Left lung (tissue), 10 donors: Measurements from ENCODE around the gene LOXHD1. TPM values are rescaled to one million over a fixed set of nuclear protein-coding genes. Genes with fewer than 3 reads are reported as not detected.

Experiments used
- ATAC-seq: fragments of 200-7000 bp; cut with Tn5 transposase; one replicate; pipeline ENCODE4 v1.9.1; 2020; ENCODE audit warnings: moderate library complexity
- DNase-seq, 4 donors: peaks; one replicate each; pipeline ENCODE4 v3.0.0-alpha.2; 2013 to 2020
- H3K27ac ChIP-seq, 2 donors: fragments of 200-600 bp; sonication (generic) in 1 of 2; one replicate each; pipeline versions ENCODE4 v1.5.0 to v1.8.0; 2020 to 2021
- H3K27me3 ChIP-seq, 2 donors: fragments of 200-600 bp; sonication (generic) in 1 of 2; one replicate each; pipeline versions ENCODE4 v1.5.0 to v1.8.0; 2020 to 2021
- H3K36me3 ChIP-seq, 2 donors: fragments of 200-600 bp; sonication (generic) in 1 of 2; one replicate each; pipeline versions ENCODE4 v1.5.0 to v1.8.0; 2020 to 2021
- H3K4me1 ChIP-seq, 2 donors: fragments of 200-600 bp; one replicate each; pipeline ENCODE4 v1.8.0; 2021
- H3K4me3 ChIP-seq, 2 donors: fragments of 200-600 bp; sonication (generic) in 1 of 2; one replicate each; pipeline versions ENCODE4 v1.5.0 to v1.8.0; 2020 to 2021; ENCODE audit warnings: mild to moderate bottlenecking in 1 of 2
- H3K9me3 ChIP-seq, 2 donors: fragments of 200-600 bp; sonication (generic) in 1 of 2; one replicate each; pipeline versions ENCODE4 v1.5.0 to v1.8.0; 2020 to 2021
- intact Hi-C, 2 donors: fragments of 100-400 bp; cut with DNase I; formaldehyde crosslinking; loops; one replicate each; pipeline versions ENCODE4 v1.11.2 to v1.14.2; 2022
- polyA plus RNA-seq, 6 donors: library from polyadenylated mRNA; unstranded; fragments of 120-200 nt; gene quantifications; one replicate each; pipeline ENCODE4 v1.2.1, GENCODE V29; 2013; ENCODE audit not compliant: insufficient read length in 6 of 6
- total RNA-seq, 2 donors: library from RNA; stranded (reverse); fragmentation: NEBNext Ultra II Directional; extraction: Animal tissue kit (Norgen Biotek cat#: 25700); gene quantifications; one replicate each; pipeline ENCODE4 v1.2.1, GENCODE V29; 2021
- TF ChIP-seq, protein P1 (sequence below), 2 donors: fragments of 200-600 bp; sonication (generic) in 1 of 2; IDR thresholded peaks; one replicate each; pipeline versions ENCODE4 v1.5.0 to v1.8.0; 2021; ENCODE audit warnings: antibody characterized with exemption in 2 of 2
- donor health status: DM: no; HTN: yes; CAD: no.
- donor health status: DM: no; HTN: no; CAD: no.

LOXHD1 gene
- total and polyA plus RNA-seq, 8 donors, result 0.52 to 2.0 (median 1.2) TPM

DNA sequence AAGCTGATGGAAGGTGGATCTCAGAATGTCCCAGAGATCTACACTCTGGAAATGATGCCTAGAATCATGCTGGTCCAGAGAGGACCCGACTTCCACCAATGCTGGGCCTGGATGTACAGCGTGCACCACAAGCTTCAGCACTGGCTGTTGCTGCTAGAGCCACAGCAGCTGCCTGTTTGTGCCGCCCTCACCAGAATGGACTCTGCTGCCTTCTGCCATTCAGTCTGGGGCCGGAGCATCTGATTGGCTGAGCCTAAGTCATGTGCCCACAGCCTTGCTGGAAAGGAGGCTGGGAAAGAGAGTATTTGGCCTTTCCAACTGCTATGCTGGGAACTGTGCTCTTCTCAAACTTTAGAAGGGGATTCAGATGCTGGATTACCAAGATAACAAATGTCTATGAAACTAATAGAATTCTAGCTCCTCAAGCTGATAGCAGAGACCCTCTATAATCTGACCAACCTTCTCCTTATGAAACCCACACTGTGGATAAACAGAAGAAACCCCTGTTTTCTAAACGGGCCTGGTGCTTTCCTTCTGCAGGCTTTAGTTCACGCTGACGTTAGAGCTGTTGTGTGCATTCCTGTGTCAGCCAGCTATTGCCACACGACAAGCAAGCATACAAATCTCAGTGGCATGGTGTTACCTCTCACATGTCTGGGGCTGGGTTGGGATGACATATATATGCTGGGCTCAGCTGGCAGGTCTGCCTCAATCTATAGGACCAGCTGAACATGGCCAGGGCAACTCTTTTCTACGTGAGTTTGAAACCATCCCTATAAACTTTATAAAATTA lies 4.1 kb upstream of the LOXHD1 start:
- TF ChIP-seq, protein P1, sequence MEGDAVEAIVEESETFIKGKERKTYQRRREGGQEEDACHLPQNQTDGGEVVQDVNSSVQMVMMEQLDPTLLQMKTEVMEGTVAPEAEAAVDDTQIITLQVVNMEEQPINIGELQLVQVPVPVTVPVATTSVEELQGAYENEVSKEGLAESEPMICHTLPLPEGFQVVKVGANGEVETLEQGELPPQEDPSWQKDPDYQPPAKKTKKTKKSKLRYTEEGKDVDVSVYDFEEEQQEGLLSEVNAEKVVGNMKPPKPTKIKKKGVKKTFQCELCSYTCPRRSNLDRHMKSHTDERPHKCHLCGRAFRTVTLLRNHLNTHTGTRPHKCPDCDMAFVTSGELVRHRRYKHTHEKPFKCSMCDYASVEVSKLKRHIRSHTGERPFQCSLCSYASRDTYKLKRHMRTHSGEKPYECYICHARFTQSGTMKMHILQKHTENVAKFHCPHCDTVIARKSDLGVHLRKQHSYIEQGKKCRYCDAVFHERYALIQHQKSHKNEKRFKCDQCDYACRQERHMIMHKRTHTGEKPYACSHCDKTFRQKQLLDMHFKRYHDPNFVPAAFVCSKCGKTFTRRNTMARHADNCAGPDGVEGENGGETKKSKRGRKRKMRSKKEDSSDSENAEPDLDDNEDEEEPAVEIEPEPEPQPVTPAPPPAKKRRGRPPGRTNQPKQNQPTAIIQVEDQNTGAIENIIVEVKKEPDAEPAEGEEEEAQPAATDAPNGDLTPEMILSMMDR (IDR thresholded peaks at IDR 0.05), result no peak
- Histone ChIP-seq H3K36me3 (no peaks in the 10 kb centered on the region), H3K4me3 (no peak overlapping the region), H3K27me3 (no peaks in the 10 kb centered on the region), H3K27ac (no peak overlapping the region), H3K9me3 (no peaks in the 10 kb centered on the region), H3K4me1 (no peaks in the 10 kb centered on the region)
- ATAC-seq (no peak), DNase-seq (no peak)
- intact Hi-C loops, result no loop called here

GRCh38 chr18:46659484-46659883 lies 2.5 kb upstream of the LOXHD1 start:
- Histone ChIP-seq H3K4me3 (no peak overlapping the region), H3K27ac (no peak overlapping the region), H3K4me1 (no peaks in the 10 kb centered on the region), H3K27me3 (no peaks in the 10 kb centered on the region), H3K9me3 (no peaks in the 10 kb centered on the region), H3K36me3 (no peaks in the 10 kb centered on the region)
- TF ChIP-seq, protein P1 (IDR thresholded peaks at IDR 0.05), result no peak
- DNase-seq (no peak), ATAC-seq (peak; percentile 8)
- intact Hi-C loops, result loop anchor here (5.0 to 10.0 kb wide), 3 partner anchors 377 to 515 kb away; a partner anchor contains a TSS

DNA sequence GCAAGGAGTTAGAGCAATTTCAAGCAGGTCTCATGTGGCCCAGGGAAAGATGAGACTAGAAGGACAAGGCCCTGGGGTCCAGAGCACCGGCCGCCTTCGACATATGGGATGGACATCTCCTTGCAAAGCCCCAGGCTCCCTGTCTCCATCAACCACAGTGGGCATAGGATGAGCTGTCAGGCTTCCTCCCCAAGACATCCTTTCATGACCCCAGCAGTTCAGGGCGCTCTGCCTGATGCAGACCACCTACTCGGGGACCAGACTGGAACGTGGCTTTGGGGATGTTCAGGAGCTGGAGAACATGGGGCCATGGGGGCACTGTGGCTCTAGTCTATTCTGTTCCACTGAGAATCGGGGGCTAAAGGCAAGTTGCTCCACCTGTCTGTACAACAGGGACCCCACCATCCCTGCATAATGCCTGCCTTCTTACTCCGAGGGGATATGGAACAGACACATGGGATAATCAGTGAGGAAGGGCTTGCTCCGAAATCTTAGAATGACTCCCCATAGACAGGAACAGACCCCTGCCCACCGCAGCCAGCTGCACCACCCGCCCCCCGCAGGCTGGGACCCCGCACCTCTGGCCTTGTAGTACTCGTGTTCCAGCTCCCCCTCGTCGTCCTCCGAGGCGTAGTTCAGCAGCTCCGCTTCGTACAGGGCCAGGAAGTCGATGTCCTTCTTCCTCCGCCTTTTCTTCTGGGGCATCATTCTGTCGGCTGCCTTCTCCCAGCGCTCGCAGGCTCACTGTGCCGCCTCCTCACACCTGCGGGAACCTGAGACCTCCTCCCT lies 500 bp downstream of the LOXHD1 start:
- intact Hi-C loops, result loop anchor here (5.0 to 10.0 kb wide), 3 partner anchors 374 to 512 kb away; a partner anchor contains a TSS
- no peak overlapping the region for H3K4me3 ChIP-seq
- no peaks in the 10 kb centered on the region for H3K9me3 ChIP-seq
- DNase-seq (no peak), ATAC-seq (no peak)
- peaks cover 0 to 3% of the 10 kb centered on the region in 2 donors for H3K27me3 ChIP-seq
- no peaks in the 10 kb centered on the region for H3K36me3 ChIP-seq
- no peaks in the 10 kb centered on the region for H3K4me1 ChIP-seq
- no peak overlapping the region for H3K27ac ChIP-seq
- TF ChIP-seq, protein P1 (IDR thresholded peaks at IDR 0.05), result no peak

- Histone ChIP-seq H3K9me3 (no peaks in the 10 kb centered on the region), H3K4me1 (no peaks in the 10 kb centered on the region), H3K27me3 (peaks cover 0 to 3% of the 10 kb centered on the region in 2 donors), H3K27ac (no peak overlapping the region), H3K36me3 (no peaks in the 10 kb centered on the region), H3K4me3 (no peak overlapping the region)
- intact Hi-C loops, result loop anchor here (10.0 kb wide), 2 partner anchors 478 to 508 kb away; a partner anchor contains a TSS
- ATAC-seq, result no peak
- TF ChIP-seq, protein P1 (IDR thresholded peaks at IDR 0.05), result no peak
- DNase-seq, result no peak
These were observed 4.6 kb downstream of the LOXHD1 start for GRCh38 chr18:46652372-46652771.

DNA sequence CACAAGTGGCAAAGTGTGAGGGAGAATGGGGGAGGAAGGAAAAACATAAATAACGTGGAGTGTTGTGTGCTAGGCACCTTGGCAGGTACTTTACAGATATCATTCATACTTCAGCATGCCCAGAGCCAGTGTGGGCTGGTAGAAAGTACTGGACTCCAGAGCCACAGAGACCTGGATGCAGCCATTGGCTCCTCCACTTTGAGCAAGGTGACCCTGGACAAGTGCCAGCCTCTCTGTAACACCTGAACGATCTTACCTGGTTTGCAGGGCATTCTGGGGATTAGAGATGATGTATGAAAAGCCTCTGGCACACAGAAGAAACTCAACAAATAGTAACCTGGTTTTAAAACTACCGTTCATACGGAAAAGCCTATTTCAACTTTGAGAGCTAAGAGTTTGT lies 6.3 kb downstream of the LOXHD1 start:
- Histone ChIP-seq H3K4me3 (no peak overlapping the region), H3K4me1 (no peaks in the 10 kb centered on the region), H3K27ac (no peak overlapping the region), H3K36me3 (no peaks in the 10 kb centered on the region), H3K27me3 (peaks cover 0 to 3% of the 10 kb centered on the region in 2 donors), H3K9me3 (no peaks in the 10 kb centered on the region)
- ATAC-seq (no peak), DNase-seq (no peak)
- TF ChIP-seq, protein P1 (IDR thresholded peaks at IDR 0.05), result no peak
- intact Hi-C loops, result loop anchor here (10.0 kb wide), 2 partner anchors 476 to 506 kb away; a partner anchor contains a TSS
